Posterior cingulate gyrus (tissue), 11 donors: ENCODE results near the gene PTPRK.
"Not testable (repeated sequence)": the region's sequence is repeated elsewhere in the genome, so short reads cannot be mapped to it uniquely, and the experiment has no call there.

Source experiments
- DNase-seq, 10 donors: peaks; one replicate each; pipeline versions ENCODE4 v3.0.0 to v3.0.0-alpha.2; 2020 to 2021; ENCODE audit warnings: mixed read lengths in 3 of 10
- intact Hi-C: fragments of 100-400 bp; cut with DNase I; formaldehyde crosslinking; loops from one replicate; pipeline ENCODE4 v1.15.1; 2023

Gene PTPRK

GRCh38 chr6:128494440-128494839 is 26.0 kb downstream of the PTPRK start:
- intact Hi-C loops: no loop called here
- no peak for DNase-seq

- DNase-seq: peak in 1 of 10 donors; percentile 78
- intact Hi-C loops: no loop called here
These were observed 26.5 kb downstream of the PTPRK start for GRCh38 chr6:128493877-128494276.

DNA sequence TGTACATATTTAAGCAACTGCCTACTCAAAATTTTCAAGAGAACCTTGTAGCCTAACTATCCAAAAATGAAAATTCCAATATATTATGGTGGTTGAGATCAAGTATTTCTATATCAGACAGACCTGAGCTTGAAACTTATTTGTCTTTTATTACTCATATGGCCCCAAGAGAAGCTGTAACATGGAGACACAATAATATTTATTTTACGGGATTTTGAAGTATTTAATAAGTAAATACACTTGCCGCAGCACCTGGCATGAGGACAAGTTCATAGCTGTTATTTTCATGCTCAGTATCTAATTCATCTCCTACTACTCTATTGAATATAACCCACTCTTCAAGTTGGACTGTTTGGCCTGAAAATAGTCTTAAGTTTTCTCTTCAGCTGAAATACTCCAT is 28.0 kb downstream of the PTPRK start:
- no peak for DNase-seq
- intact Hi-C loops: no loop called here

DNA sequence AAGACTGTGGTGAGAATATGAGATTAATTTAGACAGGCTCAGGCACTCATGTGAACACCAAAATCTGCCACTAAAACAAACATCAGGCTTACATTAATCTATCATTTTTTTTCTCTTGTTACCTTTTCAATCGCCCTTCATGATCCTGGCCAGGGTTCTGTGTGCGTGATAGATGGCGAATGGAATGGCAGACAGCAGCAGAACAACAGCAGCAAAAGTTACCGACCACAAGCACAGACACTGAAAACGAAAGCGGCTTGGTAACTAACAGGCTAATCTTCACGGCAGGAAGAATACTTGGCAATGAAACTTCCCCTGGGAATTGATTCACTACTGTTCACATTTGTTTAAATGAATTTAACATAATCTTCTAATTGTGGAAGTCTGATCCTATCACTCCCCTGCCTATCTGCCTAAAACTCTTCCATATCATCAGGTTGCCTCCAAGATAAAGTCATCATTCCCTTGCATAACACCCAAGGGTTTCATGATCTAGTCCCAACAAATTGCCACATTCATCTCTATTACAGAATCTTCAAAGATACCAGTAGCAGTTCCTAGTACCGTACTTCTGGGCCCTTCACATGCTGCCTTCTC is 28.7 kb downstream of the PTPRK start:
- no peak for DNase-seq
- intact Hi-C loops: no loop called here

DNA sequence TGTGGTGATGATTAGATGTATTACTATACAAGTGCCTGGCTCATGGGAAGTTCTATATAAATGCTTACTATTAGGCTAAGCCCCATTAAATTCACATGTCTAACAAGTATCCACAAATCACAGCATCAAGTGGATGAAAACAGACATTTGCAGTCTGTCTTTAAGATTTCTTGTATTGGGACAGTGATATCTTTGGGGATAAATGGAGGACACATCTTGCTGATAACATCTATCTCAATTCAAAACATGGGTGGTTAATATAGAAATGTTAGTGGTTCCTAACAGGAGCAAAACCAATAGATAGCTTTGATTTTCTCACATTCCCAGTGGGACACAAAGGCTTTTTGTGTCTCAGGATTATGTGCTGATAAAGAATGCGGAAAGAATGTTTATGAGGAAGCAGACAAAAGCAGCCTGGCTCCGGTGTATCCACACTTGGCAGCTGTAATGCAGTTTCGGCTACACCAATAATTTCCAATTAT is 29.3 kb downstream of the PTPRK start:
- DNase-seq: no peak
- intact Hi-C loops: no loop called here

GRCh38 chr6:128487746-128488145 is 32.7 kb downstream of the PTPRK start:
- intact Hi-C loops: no loop called here
- DNase-seq: no peak

- intact Hi-C loops: no loop called here
- no peak for DNase-seq
These were observed 33.3 kb downstream of the PTPRK start for GRCh38 chr6:128487055-128487454.

- DNase-seq, intact Hi-C loops: not testable (repeated sequence)
These were observed 33.8 kb downstream of the PTPRK start for GRCh38 chr6:128486580-128486979.

GRCh38 chr6:128483472-128484135 is 36.8 kb downstream of the PTPRK start:
- intact Hi-C loops: no loop called here
- DNase-seq: no peak

- no peak for DNase-seq
- intact Hi-C loops: no loop called here
These were observed 37.8 kb downstream of the PTPRK start for GRCh38 chr6:128482642-128483041.

DNA sequence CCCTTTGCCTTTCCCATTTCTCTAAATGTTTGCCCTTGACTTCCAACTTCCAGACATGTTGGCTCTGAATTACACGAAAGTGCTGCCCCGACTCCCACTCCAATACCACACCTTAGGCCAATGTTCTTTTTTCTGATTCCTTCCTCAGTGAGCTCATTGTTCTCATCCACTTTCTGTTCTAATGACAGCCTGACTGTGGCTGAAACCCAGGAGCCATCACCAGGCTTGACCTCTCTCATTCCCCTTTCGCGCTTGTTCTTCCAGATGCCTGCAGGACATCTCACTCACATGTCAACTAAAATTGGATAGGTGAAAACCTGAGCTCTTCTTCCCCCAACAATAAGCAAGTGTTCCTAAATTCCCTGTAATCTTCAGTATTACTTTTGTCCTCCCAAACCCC is 40.4 kb downstream of the PTPRK start:
- intact Hi-C loops: no loop called here
- DNase-seq: no peak

DNA sequence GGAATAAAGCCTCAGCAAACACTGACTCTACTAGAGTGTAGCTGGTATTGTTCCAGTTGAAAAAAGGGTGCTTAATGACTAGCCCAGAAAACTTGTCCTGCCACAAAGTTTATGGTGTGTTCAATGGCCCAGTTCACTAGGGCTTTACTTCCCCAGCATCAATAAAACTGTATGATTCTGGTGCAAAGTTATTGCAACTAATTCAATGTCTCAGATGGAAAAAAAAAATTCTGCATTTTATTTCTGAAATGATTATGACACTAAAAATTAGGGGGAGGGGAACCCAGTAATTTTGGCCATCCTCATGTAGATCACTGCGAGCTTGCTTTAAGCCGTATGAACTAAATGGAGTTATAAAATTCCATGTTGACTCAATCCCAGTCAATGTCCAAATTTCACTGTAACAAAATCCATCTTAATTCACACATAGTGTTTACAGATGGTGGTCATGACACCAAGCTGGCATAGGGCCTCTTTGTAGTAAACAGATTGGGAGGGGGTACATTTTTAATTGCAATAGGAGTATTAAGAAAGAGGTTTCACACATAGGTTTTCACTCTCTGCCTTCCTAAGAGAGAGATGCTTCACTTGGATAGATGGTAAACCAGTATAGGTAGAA is 41.2 kb downstream of the PTPRK start:
- intact Hi-C loops: no loop called here

DNA sequence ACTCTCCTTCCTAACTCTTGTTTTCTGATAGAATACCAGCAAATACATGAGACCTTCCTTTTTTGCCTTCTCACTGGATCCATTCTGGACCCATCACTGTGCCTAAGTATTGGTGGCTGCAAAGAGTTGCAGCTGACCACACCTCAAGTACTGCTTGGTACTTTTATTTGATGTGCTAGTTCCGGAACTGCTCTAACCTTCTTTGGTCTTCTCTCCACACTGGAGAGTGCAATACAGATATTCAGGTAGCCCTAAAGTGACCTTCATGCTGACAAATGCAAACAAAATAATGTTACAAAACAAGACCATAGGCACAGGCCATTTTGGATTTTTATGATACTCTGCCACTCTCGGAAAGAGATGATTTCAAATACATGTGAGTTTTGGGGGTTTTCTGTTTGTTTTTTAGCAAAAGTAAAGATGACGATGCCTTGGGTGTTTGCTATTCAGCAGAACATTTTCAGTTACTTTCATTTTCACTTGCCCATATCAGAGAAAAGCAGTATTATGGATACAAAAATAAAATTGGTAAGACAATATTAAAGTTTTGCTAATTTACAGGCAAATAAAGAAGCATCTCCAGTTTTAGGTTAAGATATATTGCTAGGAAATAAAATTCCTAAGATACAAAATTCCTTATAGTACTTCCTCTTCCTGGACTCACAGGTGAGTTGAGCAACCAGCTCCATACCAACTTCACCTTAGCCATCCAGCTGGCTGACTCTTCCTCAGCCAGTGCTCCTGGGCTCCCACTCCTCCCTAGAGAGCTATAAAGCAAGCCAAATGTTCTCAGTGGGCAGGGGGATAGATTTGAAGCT is 42.0 kb downstream of the PTPRK start:
- intact Hi-C loops: no loop called here
- no peak for DNase-seq

More for the DNA sequence above, 41.2 kb downstream of the PTPRK start:
- DNase-seq: no peak

GRCh38 chr6:128474933-128475332 is 45.5 kb downstream of the PTPRK start:
- intact Hi-C loops: no loop called here
- DNase-seq: no peak

DNA sequence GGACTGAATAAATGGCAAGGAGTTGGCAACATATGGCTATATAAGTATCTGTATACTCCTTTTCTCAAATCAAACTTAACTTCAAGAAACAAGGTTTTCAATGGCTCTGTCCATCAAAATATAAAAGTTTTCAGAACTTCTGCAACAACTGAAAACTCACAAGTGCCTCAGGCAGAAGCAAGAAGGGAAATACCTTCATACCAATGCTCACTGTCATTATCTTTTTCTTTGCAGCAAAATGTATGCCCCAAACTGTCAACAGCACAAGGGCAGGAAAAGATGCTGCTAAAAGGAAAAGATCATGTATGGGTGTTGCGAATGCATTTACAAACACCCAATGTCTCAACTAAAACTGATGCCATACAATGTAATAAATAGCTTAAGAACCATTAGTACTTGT is 45.9 kb downstream of the PTPRK start:
- intact Hi-C loops: no loop called here
- no peak for DNase-seq

DNA sequence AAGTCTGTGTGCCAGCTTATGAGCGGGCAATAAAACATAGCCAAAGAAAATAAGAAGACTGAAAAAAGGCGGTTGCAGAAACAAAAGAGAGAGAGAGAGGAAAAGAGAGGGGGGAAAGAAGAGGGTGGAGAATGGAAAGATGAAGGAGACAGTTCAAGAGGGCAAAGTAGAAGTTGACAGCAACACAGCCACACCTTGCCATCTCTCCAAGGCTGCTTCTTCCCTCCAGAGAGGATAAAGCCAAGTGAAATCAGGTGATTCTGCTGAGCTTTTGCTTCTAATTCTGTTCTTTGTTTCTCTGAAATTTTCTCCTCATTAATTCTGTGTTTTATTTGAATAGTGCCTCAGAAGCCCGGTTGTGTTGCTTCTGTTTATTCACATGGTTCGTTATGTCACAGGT is 48.5 kb downstream of the PTPRK start:
- DNase-seq: no peak
- intact Hi-C loops: no loop called here

DNA sequence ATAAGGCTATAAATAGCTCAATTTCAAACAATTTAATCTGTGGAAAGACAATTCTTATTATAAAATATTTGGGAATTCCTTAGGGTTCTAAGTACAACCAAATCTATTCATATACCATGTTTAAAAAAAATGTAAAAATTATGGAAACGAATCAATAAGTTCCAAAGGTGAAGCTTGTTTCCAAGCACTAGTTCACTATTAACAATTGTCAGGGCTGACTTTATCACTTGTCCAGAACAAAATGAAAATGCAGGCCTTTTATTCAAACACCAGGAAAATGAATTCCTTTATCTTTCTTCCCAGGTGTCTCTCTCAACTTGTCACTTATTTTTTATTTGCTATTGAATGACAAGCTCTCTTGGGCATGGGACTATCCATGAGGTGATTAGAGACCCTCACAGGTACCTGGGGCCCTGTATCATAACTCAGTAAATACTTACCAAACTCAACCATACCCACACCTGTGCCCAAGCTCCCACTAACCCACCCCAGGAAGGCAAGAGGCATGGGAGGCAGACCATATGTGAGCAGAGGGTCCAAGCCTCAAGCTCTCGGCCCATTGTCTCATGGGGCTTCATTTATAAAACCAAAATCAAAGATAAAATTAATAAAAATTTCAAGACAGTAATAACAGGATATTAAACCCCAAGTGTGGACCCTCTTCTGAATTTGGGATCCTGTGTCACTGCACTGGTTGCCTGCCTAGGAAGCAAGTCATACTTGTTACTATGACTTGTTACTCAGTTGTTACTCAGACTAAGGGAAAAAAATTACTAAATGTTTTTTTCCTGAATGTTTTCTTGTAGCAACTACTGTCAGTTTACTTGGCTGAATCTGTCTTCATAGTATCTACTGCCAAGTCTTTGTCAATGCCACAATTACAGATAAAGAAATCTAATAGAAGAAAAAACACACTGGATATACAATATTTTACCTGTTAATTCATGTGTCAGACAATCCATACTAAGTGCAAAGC is 54.7 kb downstream of the PTPRK start:
- intact Hi-C loops: no loop called here
- no peak for DNase-seq

DNA sequence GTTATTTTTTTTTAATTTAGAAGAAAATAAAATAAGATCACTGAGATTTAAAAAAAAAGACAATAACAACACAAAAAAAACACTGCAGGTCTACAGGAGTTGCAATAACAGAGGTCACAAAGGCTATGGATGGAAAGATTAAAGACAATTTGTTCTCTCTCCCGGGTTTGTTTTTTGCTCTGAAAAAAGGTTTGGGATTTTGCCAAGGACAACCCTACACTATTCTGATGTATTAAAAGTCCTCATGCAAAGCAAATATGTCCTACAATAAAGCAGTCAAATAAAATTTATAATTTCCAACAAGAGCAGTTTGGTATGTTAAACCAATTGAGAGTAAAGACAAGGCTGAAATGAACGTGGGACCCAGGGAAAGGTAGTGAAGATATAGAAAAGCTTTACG is 55.6 kb downstream of the PTPRK start:
- intact Hi-C loops: no loop called here
- DNase-seq: no peak

DNA sequence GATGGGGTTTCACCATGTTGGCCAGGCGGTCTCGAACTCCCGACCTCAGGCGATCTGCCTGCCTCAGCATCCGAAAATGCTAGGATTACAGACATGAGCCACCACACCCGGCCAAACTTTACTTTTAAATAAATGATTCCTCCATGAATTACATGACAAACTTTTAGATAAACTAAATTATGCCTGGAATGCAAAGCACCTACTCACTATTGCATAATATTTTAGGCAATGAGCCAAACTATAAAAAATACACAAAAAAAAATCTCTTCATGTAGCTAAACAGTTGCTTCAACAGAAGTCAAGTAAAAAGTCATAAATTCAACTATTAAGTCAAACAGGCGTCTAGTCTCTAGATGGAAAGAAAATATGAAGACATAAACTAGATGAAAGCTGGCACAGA is 56.5 kb downstream of the PTPRK start:
- DNase-seq: no peak
- intact Hi-C loops: no loop called here

- intact Hi-C loops: no loop called here
- no peak for DNase-seq
These were observed 58.9 kb downstream of the PTPRK start for GRCh38 chr6:128461501-128461900.
